Sigmoid colon (tissue), 7 donors: Measurements from ENCODE around the gene VPS13C. TPM values are rescaled to one million over a fixed set of nuclear protein-coding genes. Genes with fewer than 3 reads are reported as not detected.

ENCODE experiments used
- DNase-seq: peaks from one replicate; pipeline ENCODE4 v3.0.0-alpha.2; 2019
- H3K27ac ChIP-seq, 4 donors: fragments of 200-600 bp; sonication (generic); one replicate each; pipeline ENCODE4 v1.5.1; 2016 to 2019; ENCODE audit warnings: mild to moderate bottlenecking in 1 of 4
- H3K27me3 ChIP-seq, 3 donors: fragments of 200-600 bp; sonication (generic); one replicate each; pipeline ENCODE4 v1.5.1; 2019; ENCODE audit warnings: mild to moderate bottlenecking in 1 of 3
- H3K36me3 ChIP-seq, 4 donors: fragments of 200-600 bp; sonication (generic); one replicate each; pipeline ENCODE4 v1.5.1; 2016 to 2019
- H3K4me1 ChIP-seq, 4 donors: fragments of 200-600 bp; sonication (generic); one replicate each; pipeline ENCODE4 v1.5.1; 2017 to 2019
- H3K4me3 ChIP-seq, 4 donors: fragments of 200-600 bp; sonication (generic); one replicate each; pipeline ENCODE4 v1.5.1; 2017 to 2019; ENCODE audit warnings: mild to moderate bottlenecking in 2 of 4, moderate library complexity in 1 of 4
- H3K9me3 ChIP-seq, 4 donors: fragments of 200-600 bp in 3 of 4; sonication (generic) in 3 of 4; one replicate each; pipeline versions ENCODE4 v1.5.1 to v1.6.1; 2013 to 2019
- CTCF ChIP-seq, 4 experiments: fragments of 450-650 bp in 3 of 4; fragments of 200-600 bp in 1 of 4; IDR thresholded peaks; one replicate each; pipeline ENCODE4 v1.5.1; 2016 to 2019; ENCODE audit warnings: antibody characterized with exemption in 4 of 4, mild to moderate bottlenecking in 3 of 4, moderate library complexity in 2 of 4
- EP300 ChIP-seq, 4 donors: sonication (generic); formaldehyde crosslinking; IDR thresholded peaks; one replicate each; pipeline ENCODE4 v1.6.1; 2017; ENCODE audit warnings: antibody characterized with exemption in 4 of 4
- POLR2A ChIP-seq, 2 donors: fragments of 450-650 bp; IDR thresholded peaks; one replicate each; pipeline ENCODE4 v1.6.1; 2016; ENCODE audit warnings: antibody characterized with exemption in 2 of 2, mild to moderate bottlenecking in 2 of 2, moderate library complexity in 2 of 2
- POLR2AphosphoS5 ChIP-seq, 4 donors: sonication (generic); formaldehyde crosslinking; IDR thresholded peaks; one replicate each; pipeline ENCODE4 v1.6.1; 2017; ENCODE audit warnings: antibody characterized with exemption in 4 of 4
- WGBS, 2 donors: extraction: QIAGEN DNeasy Blood & Tissue Kit; methylation state at CpG; one replicate each; pipeline ENCODE4 v1.1.7; 2013; 5-methylcytosine and 5-hydroxymethylcytosine counted together
- intact Hi-C: fragments of 100-400 bp; cut with DNase I; formaldehyde crosslinking; loops from one replicate; pipeline ENCODE4 v1.15.1; 2023
- polyA plus RNA-seq, 3 donors: library from polyadenylated mRNA; stranded (reverse); fragments of 200-250 nt; gene quantifications; one replicate each; pipeline ENCODE4 v1.2.3, GENCODE V29; 2013
- total RNA-seq, 4 donors: library from RNA; depleted of rRNA; stranded (reverse); fragments of >200 nt; gene quantifications; one replicate each; pipeline ENCODE4 v1.1.0, GENCODE V29; 2016
- donor health status: healthy with polysubstance abuse.
- donor health status: Bipolar disorder and iron deficiency.
- donor health status: healthy.

Gene VPS13C
- total and polyA plus RNA-seq, 7 donors, result 2.1 to 112 (median 71.5) TPM

- no peaks in the 10 kb centered on the region for H3K36me3 ChIP-seq
- H3K27me3 ChIP-seq, result peaks cover under 1 to 43% (median 20%) of the 10 kb centered on the region in 3 donors
- H3K4me1 ChIP-seq, result peaks cover 0 to 28% (median 27%) of the 10 kb centered on the region in 4 donors
- intact Hi-C loops, result no loop called here
- TF ChIP-seq CTCF (IDR thresholded peaks at IDR 0.05) (no peak), POLR2AphosphoS5 (IDR thresholded peaks at IDR 0.05) (no peak), POLR2A (IDR thresholded peaks at IDR 0.05) (no peak), EP300 (IDR thresholded peaks at IDR 0.05) (no peak)
- no peaks in the 10 kb centered on the region for H3K9me3 ChIP-seq
- H3K27ac ChIP-seq, result no peak overlapping the region
- H3K4me3 ChIP-seq, result no peak overlapping the region
- WGBS, 2 donors, result 82 to 88% methylated on average over 6 of the region's 6 CpGs
- DNase-seq, result no peak
Observed at GRCh38 chr15:62063825-62064635, 3.8 kb upstream of the VPS13C start.

- Histone ChIP-seq H3K4me1 (peaks cover 0 to 20% (median 12%) of the 10 kb centered on the region in 4 donors), H3K36me3 (no peaks in the 10 kb centered on the region), H3K27ac (peak overlapping the region; percentile 91 to 96 (median 93)), H3K9me3 (no peaks in the 10 kb centered on the region), H3K27me3 (peaks cover 0 to 13% (median 5%) of the 10 kb centered on the region in 3 donors), H3K4me3 (peak overlapping the region; percentile 69 to 95 (median 84))
- WGBS, 2 donors, result 9 to 18% methylated on average over 12 of the region's 12 CpGs
- no peak for DNase-seq
- intact Hi-C loops, result no loop called here
- no peak for TF ChIP-seq POLR2AphosphoS5 (IDR thresholded peaks at IDR 0.05)
- no peak for TF ChIP-seq CTCF (IDR thresholded peaks at IDR 0.05)
- no peak for TF ChIP-seq EP300 (IDR thresholded peaks at IDR 0.05)
- TF ChIP-seq POLR2A (IDR thresholded peaks at IDR 0.05), result no peak
Observed at GRCh38 chr15:62060896-62061280, 641 bp upstream of the VPS13C start.

- peaks cover 0 to 4% (median 0%) of the 10 kb centered on the region in 3 donors for H3K27me3 ChIP-seq
- H3K4me1 ChIP-seq, result peaks cover 0 to 20% (median 12%) of the 10 kb centered on the region in 4 donors
- no peaks in the 10 kb centered on the region for H3K9me3 ChIP-seq
- TF ChIP-seq CTCF (IDR thresholded peaks at IDR 0.05) (no peak), POLR2AphosphoS5 (IDR thresholded peaks at IDR 0.05) (peak in 1 of 4 donors; percentile 2)
- H3K4me3 ChIP-seq, result peak overlapping the region; percentile 69 to 95 (median 84)
- intact Hi-C loops, result no loop called here
- peak overlapping the region; percentile 91 to 96 (median 93) for H3K27ac ChIP-seq
- peak; percentile 66 for DNase-seq
- WGBS, 2 donors, result 0% methylated on average over 19 of the region's 19 CpGs
- no peaks in the 10 kb centered on the region for H3K36me3 ChIP-seq
Observed at GRCh38 chr15:62059816-62060112, 483 bp downstream of the VPS13C start.

GRCh38 chr15:62059108-62059815 lies 985 bp downstream of the VPS13C start:
- intact Hi-C loops, result no loop called here
- peak overlapping the region; percentile 91 to 96 (median 93) for H3K27ac ChIP-seq
- no peaks in the 10 kb centered on the region for H3K36me3 ChIP-seq

More at GRCh38 chr15:62059108-62059815, 985 bp downstream of the VPS13C start:
- no peaks in the 10 kb centered on the region for H3K27me3 ChIP-seq
- WGBS, 2 donors, result 2 to 6% methylated on average over 13 of the region's 13 CpGs
- H3K4me3 ChIP-seq, result peak overlapping the region; percentile 69 to 95 (median 84)
- H3K4me1 ChIP-seq, result peaks cover 0 to 20% (median 12%) of the 10 kb centered on the region in 4 donors
- TF ChIP-seq CTCF (IDR thresholded peaks at IDR 0.05) (no peak), EP300 (IDR thresholded peaks at IDR 0.05) (no peak), POLR2AphosphoS5 (IDR thresholded peaks at IDR 0.05) (no peak), POLR2A (IDR thresholded peaks at IDR 0.05) (no peak)
- no peak for DNase-seq
- H3K9me3 ChIP-seq, result no peaks in the 10 kb centered on the region
